Left lung (tissue), 10 donors: Measurements from ENCODE around the gene JPH2. TPM values are rescaled to one million over a fixed set of nuclear protein-coding genes. Genes with fewer than 3 reads are reported as not detected.

Experiments used
- ATAC-seq: fragments of 200-7000 bp; cut with Tn5 transposase; one replicate; pipeline ENCODE4 v1.9.1; 2020; ENCODE audit warnings: moderate library complexity
- DNase-seq, 4 donors: peaks; one replicate each; pipeline ENCODE4 v3.0.0-alpha.2; 2013 to 2020
- H3K27ac ChIP-seq, 2 donors: fragments of 200-600 bp; sonication (generic) in 1 of 2; one replicate each; pipeline versions ENCODE4 v1.5.0 to v1.8.0; 2020 to 2021
- H3K27me3 ChIP-seq, 2 donors: fragments of 200-600 bp; sonication (generic) in 1 of 2; one replicate each; pipeline versions ENCODE4 v1.5.0 to v1.8.0; 2020 to 2021
- H3K36me3 ChIP-seq, 2 donors: fragments of 200-600 bp; sonication (generic) in 1 of 2; one replicate each; pipeline versions ENCODE4 v1.5.0 to v1.8.0; 2020 to 2021
- H3K4me1 ChIP-seq, 2 donors: fragments of 200-600 bp; one replicate each; pipeline ENCODE4 v1.8.0; 2021
- H3K4me3 ChIP-seq, 2 donors: fragments of 200-600 bp; sonication (generic) in 1 of 2; one replicate each; pipeline versions ENCODE4 v1.5.0 to v1.8.0; 2020 to 2021; ENCODE audit warnings: mild to moderate bottlenecking in 1 of 2
- H3K9me3 ChIP-seq, 2 donors: fragments of 200-600 bp; sonication (generic) in 1 of 2; one replicate each; pipeline versions ENCODE4 v1.5.0 to v1.8.0; 2020 to 2021
- CTCF ChIP-seq, 2 donors: fragments of 200-600 bp; sonication (generic) in 1 of 2; IDR thresholded peaks; one replicate each; pipeline versions ENCODE4 v1.5.0 to v1.8.0; 2021; ENCODE audit warnings: antibody characterized with exemption in 2 of 2
- intact Hi-C, 2 donors: fragments of 100-400 bp; cut with DNase I; formaldehyde crosslinking; loops; one replicate each; pipeline versions ENCODE4 v1.11.2 to v1.14.2; 2022
- polyA plus RNA-seq, 6 donors: library from polyadenylated mRNA; unstranded; fragments of 120-200 nt; gene quantifications; one replicate each; pipeline ENCODE4 v1.2.1, GENCODE V29; 2013; ENCODE audit not compliant: insufficient read length in 6 of 6
- total RNA-seq, 2 donors: library from RNA; stranded (reverse); fragmentation: NEBNext Ultra II Directional; extraction: Animal tissue kit (Norgen Biotek cat#: 25700); gene quantifications; one replicate each; pipeline ENCODE4 v1.2.1, GENCODE V29; 2021
- donor health status: DM: no; HTN: yes; CAD: no.
- donor health status: DM: no; HTN: no; CAD: no.

Gene JPH2
- total and polyA plus RNA-seq, 8 donors = 0.83 to 7.4 (median 1.4) TPM

DNA sequence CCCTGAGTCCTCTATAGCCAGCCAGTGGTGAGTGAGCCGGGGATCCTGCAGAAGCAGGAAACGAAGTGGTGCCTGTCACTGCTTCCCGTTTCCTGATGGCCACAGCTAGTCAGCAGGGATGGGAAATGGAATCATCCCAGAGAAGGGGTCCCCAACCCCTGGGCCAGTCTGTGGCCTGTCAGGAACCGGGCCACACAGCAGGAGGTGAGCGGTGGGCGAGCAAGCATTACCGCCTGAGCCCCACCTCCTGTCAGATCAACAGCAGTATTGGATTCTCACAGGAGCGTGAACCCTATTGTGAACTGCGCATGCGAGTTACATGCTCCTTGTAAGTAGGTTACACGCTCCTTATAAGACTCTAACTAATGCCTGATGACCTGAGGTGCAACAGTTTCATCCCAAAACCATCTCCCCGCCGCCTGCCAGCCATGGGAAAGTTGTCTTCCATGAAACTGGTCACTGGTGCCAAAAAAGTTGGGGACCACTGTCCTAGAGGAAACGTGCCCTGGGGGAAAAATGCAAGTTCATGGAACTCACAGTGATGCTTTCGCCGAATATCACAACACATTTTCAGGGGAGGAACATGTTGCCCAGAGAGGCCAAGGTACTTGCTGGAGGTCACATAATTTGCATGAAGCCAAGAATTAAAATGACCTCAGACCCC lies 113.8 kb downstream of the JPH2 start:
- H3K4me1 ChIP-seq = peaks cover 0 to 49% of the 10 kb centered on the region in 2 donors
- peak in 1 of 4 donors; percentile 50 for DNase-seq
- TF ChIP-seq CTCF (IDR thresholded peaks at IDR 0.05) = no peak
- no peaks in the 10 kb centered on the region for H3K9me3 ChIP-seq
- H3K27ac ChIP-seq = peak overlapping the region in 1 of 2 donors; percentile 13
- no peak overlapping the region for H3K4me3 ChIP-seq
- H3K27me3 ChIP-seq = no peaks in the 10 kb centered on the region
- ATAC-seq = no peak
- H3K36me3 ChIP-seq = peaks cover 0 to under 1% of the 10 kb centered on the region in 2 donors
- intact Hi-C loops = loop anchor here in 1 of 2 donors (10.0 kb wide), 1 partner anchor 228 kb away; no protein-coding TSS in a partner anchor

GRCh38 chr20:44072384-44072783 lies 114.6 kb downstream of the JPH2 start:
- DNase-seq = no peak
- no peak for ATAC-seq
- intact Hi-C loops = loop anchor here in 1 of 2 donors (10.0 kb wide), 1 partner anchor 228 kb away; no protein-coding TSS in a partner anchor

DNA sequence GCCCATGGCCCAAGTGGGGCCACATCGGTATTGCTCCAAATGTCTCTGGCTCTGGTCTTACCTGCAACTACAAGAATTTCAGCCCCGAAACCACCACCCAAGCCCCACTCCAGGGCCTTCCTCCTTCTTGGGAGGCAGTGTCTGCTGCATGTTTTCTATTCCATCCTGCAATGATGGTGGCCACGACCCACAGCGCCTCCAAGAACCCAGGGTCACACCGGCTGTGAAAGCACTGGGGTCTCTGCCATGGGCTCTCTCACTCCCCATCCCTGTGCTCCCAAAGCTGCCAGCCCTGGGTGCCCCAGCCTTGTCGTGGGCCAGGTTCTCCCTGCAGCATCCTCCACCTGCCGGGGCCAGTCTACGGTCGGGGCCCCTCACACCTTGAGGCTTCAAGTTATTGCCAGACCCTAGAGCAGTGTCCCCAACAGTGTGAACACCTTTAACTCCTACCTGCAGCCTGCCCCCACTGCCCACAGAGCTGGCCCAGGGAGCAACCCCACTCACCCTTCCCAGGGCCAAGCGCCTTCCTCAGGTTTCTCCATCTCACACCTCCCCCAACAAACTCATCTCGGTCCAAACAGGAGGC lies 115.4 kb downstream of the JPH2 start:
- H3K27ac ChIP-seq = no peak overlapping the region
- TF ChIP-seq CTCF (IDR thresholded peaks at IDR 0.05) = no peak
- H3K9me3 ChIP-seq = no peaks in the 10 kb centered on the region
- no peaks in the 10 kb centered on the region for H3K27me3 ChIP-seq
- peak in 1 of 4 donors; percentile 68 for DNase-seq
- ATAC-seq = no peak
- H3K36me3 ChIP-seq = peaks cover 0 to 16% of the 10 kb centered on the region in 2 donors
- peaks cover 0 to 49% of the 10 kb centered on the region in 2 donors for H3K4me1 ChIP-seq
- intact Hi-C loops = loop anchor here in 1 of 2 donors (10.0 kb wide), 1 partner anchor 227 kb away; no protein-coding TSS in a partner anchor
- H3K4me3 ChIP-seq = no peak overlapping the region

More at GRCh38 chr20:44072384-44072783, 114.6 kb downstream of the JPH2 start:
- Histone ChIP-seq H3K4me3 (no peak overlapping the region), H3K9me3 (no peaks in the 10 kb centered on the region), H3K27ac (peak overlapping the region in 1 of 2 donors; percentile 13), H3K4me1 (peaks cover 0 to 49% of the 10 kb centered on the region in 2 donors), H3K27me3 (no peaks in the 10 kb centered on the region), H3K36me3 (peaks cover 0 to 8% of the 10 kb centered on the region in 2 donors)
- TF ChIP-seq CTCF (IDR thresholded peaks at IDR 0.05) = no peak

DNA sequence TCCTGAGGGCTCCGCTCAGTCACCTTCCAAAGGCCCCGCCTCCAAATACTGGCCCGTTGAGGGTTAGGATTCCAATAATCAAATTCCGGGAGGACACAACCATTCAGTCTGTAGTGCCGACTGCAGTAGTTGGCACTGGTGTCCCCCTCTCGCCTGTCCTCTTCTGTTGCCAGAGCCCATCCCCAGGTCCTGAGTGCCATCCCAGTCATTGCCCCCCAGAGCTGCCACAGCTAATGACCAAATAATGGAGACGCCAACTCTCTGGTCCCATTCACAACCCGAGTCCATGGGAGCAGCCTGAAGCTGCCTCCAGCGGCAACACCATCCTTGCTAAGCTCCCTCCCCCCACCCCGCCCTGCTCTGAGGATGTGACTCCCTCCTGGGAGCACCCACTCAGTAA lies 115.9 kb downstream of the JPH2 start:
- H3K27ac ChIP-seq = no peak overlapping the region
- H3K9me3 ChIP-seq = no peaks in the 10 kb centered on the region
- DNase-seq (peak in 1 of 4 donors; percentile 11), ATAC-seq (no peak)
- no peaks in the 10 kb centered on the region for H3K27me3 ChIP-seq
- no peak for TF ChIP-seq CTCF (IDR thresholded peaks at IDR 0.05)
- intact Hi-C loops = loop anchor here in 1 of 2 donors (10.0 kb wide), 1 partner anchor 226 kb away; no protein-coding TSS in a partner anchor
- H3K4me1 ChIP-seq = peaks cover 0 to 49% of the 10 kb centered on the region in 2 donors
- peaks cover 0 to 20% of the 10 kb centered on the region in 2 donors for H3K36me3 ChIP-seq
- no peak overlapping the region for H3K4me3 ChIP-seq
